CMK (cell line): ENCODE results near the gene TMUB1.

Source experiments
- DNase-seq: peaks from one replicate; pipeline ENCODE4 v3.0.0-alpha.2; 2010; ENCODE audit warnings: low read depth

The TMUB1 gene

GRCh38 chr7:151068069-151068773 is 15.1 kb downstream of the TMUB1 start:
- no peak for DNase-seq

- DNase-seq, result no peak
Observed at GRCh38 chr7:151066273-151066974, 16.9 kb downstream of the TMUB1 start.

GRCh38 chr7:151065516-151065915 is 17.8 kb downstream of the TMUB1 start:
- DNase-seq, result no peak

GRCh38 chr7:151064993-151065392 is 18.3 kb downstream of the TMUB1 start:
- no peak for DNase-seq

GRCh38 chr7:151064454-151064853 is 18.8 kb downstream of the TMUB1 start:
- DNase-seq, result no peak

GRCh38 chr7:151063212-151063561 is 20.1 kb downstream of the TMUB1 start:
- DNase-seq, result no peak

GRCh38 chr7:151062399-151063211 is 20.7 kb downstream of the TMUB1 start:
- DNase-seq, result no peak

- DNase-seq, result no peak
Observed at GRCh38 chr7:151062111-151062398, 21.2 kb downstream of the TMUB1 start.

- DNase-seq, result no peak
Observed at GRCh38 chr7:151061213-151062110, 21.8 kb downstream of the TMUB1 start.

GRCh38 chr7:151060416-151061212 is 22.7 kb downstream of the TMUB1 start:
- no peak for DNase-seq

GRCh38 chr7:151060113-151060415 is 23.2 kb downstream of the TMUB1 start:
- DNase-seq, result no peak

- DNase-seq, result no peak
Observed at GRCh38 chr7:151059367-151060112, 23.8 kb downstream of the TMUB1 start, which contains the start of gene SLC4A2. TSS of gene SLC4A2 (plus strand) at chr7:151059589. CDS start at chr7:151061988, 2,399 bp downstream.

GRCh38 chr7:151058781-151059366 is 24.4 kb downstream of the TMUB1 start:
- DNase-seq, result no peak

GRCh38 chr7:151057989-151058780 is 25.1 kb downstream of the TMUB1 start:
- DNase-seq, result peak; percentile 98

GRCh38 chr7:151057506-151057988 is 25.7 kb downstream of the TMUB1 start, which contains the start of gene CDK5:
TSS of gene CDK5 (minus strand) at chr7:151057897. CDS start at chr7:151057848, 49 bp downstream.
- no peak for DNase-seq

GRCh38 chr7:151056666-151057505 is 26.4 kb downstream of the TMUB1 start:
- DNase-seq, result no peak

- no peak for DNase-seq
Observed at GRCh38 chr7:151056283-151056665, 27.0 kb downstream of the TMUB1 start.

GRCh38 chr7:151053751-151054150 is 29.5 kb downstream of the TMUB1 start:
- no peak for DNase-seq
